Nephron progenitor cell (in vitro differentiated cells): Measurements from ENCODE around the gene TMEM59L.
A peak's percentile ranks its signal among the peaks of the same experiment; 100 is the strongest.

ENCODE experiments used
- DNase-seq: peaks from one replicate; pipeline ENCODE4 v3.0.0; 2021
- H3K27ac Mint-ChIP-seq: 2 replicates; pipeline ENCODE4 v1.8.0; 2021; ENCODE audit warnings: mild to moderate bottlenecking, moderate library complexity, mixed read lengths
- H3K27me3 Mint-ChIP-seq: 2 replicates; pipeline ENCODE4 v1.8.0; 2021; ENCODE audit warnings: mild to moderate bottlenecking, low read depth, mixed read lengths; ENCODE audit not compliant: poor library complexity
- H3K36me3 Mint-ChIP-seq: 2 replicates; pipeline ENCODE4 v1.8.0; 2021; ENCODE audit warnings: low read depth, mixed read lengths
- H3K4me1 Mint-ChIP-seq: 2 replicates; pipeline ENCODE4 v1.8.0; 2021; ENCODE audit warnings: mixed read lengths
- H3K4me3 Mint-ChIP-seq: 2 replicates; pipeline ENCODE4 v1.8.0; 2021; ENCODE audit warnings: mild to moderate bottlenecking, moderate library complexity, mixed read lengths
- H3K9me3 Mint-ChIP-seq: 2 replicates; pipeline ENCODE4 v1.8.0; 2021; ENCODE audit warnings: mild to moderate bottlenecking, moderate library complexity, mixed read lengths
- TF ChIP-seq, protein P1 (sequence below): fragments of 200-600 bp; sonication (generic); IDR thresholded peaks from 2 replicates; pipeline ENCODE4 v1.5.0; 2021; ENCODE audit warnings: antibody characterized with exemption

TMEM59L gene

GRCh38 chr19:18670312-18670711 lies 57.6 kb downstream of the TMEM59L start:
- TF ChIP-seq, protein P1, sequence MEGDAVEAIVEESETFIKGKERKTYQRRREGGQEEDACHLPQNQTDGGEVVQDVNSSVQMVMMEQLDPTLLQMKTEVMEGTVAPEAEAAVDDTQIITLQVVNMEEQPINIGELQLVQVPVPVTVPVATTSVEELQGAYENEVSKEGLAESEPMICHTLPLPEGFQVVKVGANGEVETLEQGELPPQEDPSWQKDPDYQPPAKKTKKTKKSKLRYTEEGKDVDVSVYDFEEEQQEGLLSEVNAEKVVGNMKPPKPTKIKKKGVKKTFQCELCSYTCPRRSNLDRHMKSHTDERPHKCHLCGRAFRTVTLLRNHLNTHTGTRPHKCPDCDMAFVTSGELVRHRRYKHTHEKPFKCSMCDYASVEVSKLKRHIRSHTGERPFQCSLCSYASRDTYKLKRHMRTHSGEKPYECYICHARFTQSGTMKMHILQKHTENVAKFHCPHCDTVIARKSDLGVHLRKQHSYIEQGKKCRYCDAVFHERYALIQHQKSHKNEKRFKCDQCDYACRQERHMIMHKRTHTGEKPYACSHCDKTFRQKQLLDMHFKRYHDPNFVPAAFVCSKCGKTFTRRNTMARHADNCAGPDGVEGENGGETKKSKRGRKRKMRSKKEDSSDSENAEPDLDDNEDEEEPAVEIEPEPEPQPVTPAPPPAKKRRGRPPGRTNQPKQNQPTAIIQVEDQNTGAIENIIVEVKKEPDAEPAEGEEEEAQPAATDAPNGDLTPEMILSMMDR: no peak
- DNase-seq: no peak
- Mint-ChIP-seq H3K4me1 (peaks cover 34% of the 10 kb centered on the region), H3K27ac (peak overlapping the region; percentile 11), H3K36me3 (peaks cover 15% of the 10 kb centered on the region), H3K27me3 (no peaks in the 10 kb centered on the region), H3K4me3 (no peak overlapping the region), H3K9me3 (no peaks in the 10 kb centered on the region)
